NCI-H510A (cell line): ENCODE measurements around the gene OSBP.
"Not testable (repeated sequence)": the region's sequence is repeated elsewhere in the genome, so short reads cannot be mapped to it uniquely, and the experiment has no call there.

ENCODE experiments used
- DNase-seq: peaks from one replicate; lab custom pipeline; 2025; lab: John Stamatoyannopoulos, UW

The OSBP gene, protein sequence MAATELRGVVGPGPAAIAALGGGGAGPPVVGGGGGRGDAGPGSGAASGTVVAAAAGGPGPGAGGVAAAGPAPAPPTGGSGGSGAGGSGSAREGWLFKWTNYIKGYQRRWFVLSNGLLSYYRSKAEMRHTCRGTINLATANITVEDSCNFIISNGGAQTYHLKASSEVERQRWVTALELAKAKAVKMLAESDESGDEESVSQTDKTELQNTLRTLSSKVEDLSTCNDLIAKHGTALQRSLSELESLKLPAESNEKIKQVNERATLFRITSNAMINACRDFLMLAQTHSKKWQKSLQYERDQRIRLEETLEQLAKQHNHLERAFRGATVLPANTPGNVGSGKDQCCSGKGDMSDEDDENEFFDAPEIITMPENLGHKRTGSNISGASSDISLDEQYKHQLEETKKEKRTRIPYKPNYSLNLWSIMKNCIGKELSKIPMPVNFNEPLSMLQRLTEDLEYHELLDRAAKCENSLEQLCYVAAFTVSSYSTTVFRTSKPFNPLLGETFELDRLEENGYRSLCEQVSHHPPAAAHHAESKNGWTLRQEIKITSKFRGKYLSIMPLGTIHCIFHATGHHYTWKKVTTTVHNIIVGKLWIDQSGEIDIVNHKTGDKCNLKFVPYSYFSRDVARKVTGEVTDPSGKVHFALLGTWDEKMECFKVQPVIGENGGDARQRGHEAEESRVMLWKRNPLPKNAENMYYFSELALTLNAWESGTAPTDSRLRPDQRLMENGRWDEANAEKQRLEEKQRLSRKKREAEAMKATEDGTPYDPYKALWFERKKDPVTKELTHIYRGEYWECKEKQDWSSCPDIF

DNA sequence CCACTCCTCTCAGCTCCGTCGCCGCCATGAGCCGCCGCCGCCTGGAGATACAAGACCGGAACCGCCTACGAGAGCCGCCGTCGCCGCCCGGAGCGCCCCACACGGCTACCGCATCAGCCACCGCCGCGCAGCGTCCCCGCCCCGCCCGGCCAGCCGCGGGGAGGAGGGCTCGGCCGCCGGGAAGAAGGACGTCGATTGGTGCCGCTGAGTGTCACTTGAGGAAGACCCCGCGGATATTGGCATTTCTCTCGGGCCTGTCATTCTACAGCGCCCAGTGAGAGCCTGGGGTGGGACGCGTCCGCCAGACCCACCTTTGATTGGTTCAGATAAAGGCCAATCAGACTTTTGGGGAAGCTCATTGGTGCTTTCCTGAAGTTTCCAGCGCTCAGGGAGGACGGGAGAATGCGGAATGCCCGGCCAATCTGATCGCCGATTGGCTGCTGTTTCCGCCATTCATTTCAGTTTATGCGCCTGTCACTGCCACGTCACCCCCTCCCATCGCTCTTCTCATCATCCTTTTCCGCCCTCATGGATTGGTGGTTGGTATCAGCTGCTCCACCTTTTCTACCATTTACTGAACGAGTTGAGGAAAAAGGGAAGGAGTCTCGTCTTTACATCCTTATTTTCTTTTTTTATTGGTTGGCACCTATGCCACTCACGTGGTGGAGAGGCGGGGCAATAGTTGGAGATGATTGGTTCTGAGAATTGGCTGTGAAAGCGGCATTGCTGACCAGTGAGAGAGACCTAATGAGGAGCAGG lies at the start of gene OSBP:
Gene OSBP (minus strand): TSS at position 138 of the 759 bp plus-strand sequence. CDS start 110 bp downstream, at position 28.
- peak; percentile 99 for DNase-seq

DNA sequence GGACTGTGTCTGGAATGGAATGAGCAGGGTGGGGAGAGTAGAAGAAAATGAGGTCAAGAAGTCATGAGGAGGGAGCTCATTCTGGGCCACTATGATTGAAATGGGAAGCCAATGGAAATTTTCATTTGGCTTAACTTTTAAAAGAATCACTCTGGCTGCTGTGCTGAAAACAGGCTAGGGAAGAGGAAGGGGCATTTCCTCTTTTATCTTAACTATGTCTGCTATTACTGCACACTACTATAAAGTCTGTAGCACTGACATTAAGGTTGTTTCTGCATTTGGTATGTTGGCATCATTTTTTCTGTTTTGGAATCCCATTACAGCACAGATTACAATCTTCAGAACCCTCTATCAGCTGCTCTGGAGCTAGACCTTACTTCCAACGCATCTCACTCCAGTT lies 45.0 kb upstream of the OSBP start:
- no peak for DNase-seq

DNA sequence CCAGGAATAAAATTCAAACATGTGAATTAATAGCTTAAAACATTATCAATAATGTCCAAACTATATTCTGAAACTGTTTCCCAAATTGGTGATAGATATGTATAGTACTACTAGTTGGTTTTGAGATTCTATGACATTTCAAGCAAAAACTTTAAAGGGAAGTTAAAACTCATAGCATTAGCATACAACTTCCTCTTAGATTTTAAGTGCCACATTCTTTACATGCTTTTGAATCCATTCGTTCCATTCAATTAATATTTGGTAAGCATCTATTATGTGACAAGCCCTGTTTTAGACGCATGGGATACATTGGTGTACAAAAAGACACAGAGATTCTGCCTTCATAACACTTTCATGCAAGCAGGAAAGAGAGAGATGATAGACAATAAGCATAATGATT lies 44.4 kb upstream of the OSBP start:
- no peak for DNase-seq

GRCh38 chr11:59658036-59658435 lies 42.5 kb upstream of the OSBP start:
- DNase-seq = no peak

GRCh38 chr11:59654893-59655292 lies 39.3 kb upstream of the OSBP start:
- no peak for DNase-seq

DNA sequence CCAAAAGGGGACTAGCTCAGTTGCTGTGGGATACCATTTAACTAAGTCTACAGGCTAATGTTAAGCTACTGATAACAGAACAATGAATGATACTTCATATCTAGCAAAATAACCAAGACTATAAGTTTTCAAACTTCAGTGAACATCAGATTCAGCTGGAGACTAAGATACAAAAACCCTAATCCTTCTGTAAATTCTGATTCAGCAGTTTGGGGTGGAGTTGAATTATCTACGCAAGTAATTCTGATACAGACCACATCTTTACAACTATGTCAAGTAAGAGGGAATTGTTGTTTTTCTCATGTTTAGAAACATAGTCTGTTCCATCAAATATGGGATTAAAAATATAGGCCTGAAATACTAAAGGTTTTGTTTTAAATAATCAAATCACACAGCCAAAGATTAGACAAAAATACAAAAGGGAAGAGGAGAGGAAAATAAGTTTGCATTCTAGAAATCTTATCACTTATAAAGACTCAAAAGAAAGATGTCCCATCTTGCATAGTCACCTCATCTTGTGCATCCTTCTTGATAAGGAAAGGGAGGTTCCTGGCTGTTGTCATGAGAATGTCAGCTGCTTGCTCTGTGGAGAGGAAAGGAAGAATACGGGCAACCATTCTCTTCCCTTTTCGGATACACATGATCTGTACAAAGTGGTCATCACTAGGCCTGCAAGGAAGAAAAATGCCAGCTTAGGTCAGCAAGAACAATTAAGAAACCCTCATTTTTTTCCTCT lies 31.8 kb upstream of the OSBP start:
- no peak for DNase-seq

DNA sequence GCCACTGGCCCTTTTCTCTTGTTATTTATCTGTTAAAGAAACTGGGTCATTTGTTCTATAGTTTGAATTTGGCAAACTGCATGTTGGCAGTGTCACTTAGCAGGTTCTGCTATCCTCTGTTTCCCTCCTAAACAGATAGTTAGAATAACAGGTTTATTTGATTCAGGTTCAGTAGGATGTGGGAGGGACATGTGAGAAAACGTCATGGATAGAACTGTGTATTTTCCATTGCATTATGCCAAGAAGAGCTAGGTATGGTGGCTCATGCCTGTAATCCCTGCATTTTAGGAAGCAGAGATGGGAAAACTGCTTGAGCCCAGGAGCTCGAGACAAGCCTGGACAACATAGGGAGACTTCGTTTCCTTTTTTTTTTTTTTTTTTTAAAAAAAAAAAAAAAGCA lies 29.0 kb upstream of the OSBP start:
- no peak for DNase-seq

DNA sequence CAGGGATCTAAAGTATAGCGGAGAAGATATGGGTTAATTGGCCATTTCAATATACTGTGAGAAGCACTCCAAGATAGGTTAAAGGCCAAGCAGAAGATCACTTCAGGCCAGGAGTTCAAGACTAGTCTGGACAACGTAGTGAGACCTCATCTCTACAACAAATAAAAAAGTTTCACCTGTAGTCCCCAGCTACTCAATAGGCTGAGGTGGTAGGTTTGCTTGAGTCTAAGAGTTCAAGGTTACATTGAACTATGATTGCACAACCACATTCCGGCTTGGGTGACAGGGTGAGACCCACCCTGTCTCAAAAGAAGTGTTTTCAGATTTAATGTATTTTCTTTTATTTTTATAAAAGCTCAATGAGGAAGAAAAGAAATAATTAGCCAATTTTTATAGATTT lies 27.8 kb upstream of the OSBP start:
- DNase-seq = no peak

- DNase-seq = no peak
These were observed 25.6 kb upstream of the OSBP start for GRCh38 chr11:59641156-59641555.

DNA sequence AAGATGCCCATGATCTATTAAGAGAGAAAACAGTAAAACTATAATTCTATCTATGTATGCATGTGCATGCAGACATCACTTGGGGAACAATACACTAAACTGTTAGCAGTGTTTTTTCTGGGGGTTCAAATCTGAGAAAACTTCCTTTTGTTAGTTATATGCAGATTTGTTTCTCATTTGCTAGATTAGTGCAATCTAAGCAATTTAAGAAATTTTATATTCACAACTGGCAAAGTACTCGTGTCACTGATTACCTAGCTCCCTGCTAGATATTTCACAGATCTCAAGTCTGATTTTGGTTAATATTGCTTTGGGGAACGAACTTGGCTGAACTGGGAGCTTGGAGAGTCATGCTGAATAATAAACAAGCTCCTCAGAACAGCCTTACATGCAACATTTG lies 14.9 kb upstream of the OSBP start:
- DNase-seq = no peak

GRCh38 chr11:59629996-59630395 lies 14.4 kb upstream of the OSBP start:
- no peak for DNase-seq

GRCh38 chr11:59626969-59627368 lies 11.4 kb upstream of the OSBP start:
- not testable (repeated sequence) for DNase-seq

- DNase-seq = no peak
These were observed 10.1 kb upstream of the OSBP start for GRCh38 chr11:59625703-59626102.

GRCh38 chr11:59617876-59618275 lies 2.3 kb upstream of the OSBP start:
- no peak for DNase-seq

GRCh38 chr11:59616396-59616982 lies 915 bp upstream of the OSBP start:
- DNase-seq = no peak

DNA sequence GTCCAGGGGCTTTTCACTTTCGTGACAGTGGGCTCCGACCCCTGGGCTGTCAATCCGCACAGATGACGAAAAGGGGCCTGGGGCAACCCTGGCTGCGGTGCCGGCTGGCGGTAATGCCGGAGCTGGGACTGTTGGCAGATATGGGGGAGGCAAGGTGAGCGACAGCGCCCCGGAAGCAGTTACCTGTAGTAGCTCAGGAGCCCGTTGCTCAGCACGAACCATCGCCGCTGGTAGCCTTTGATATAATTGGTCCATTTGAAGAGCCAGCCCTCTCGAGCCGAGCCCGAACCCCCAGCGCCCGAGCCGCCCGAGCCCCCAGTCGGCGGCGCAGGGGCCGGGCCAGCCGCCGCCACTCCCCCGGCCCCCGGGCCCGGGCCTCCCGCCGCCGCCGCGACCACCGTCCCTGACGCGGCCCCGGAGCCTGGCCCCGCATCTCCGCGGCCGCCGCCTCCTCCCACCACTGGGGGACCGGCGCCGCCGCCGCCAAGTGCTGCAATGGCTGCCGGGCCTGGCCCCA lies 396 bp downstream of the OSBP start:
- no peak for DNase-seq

GRCh38 chr11:59614277-59615119 lies 1.1 kb downstream of the OSBP start:
- no peak for DNase-seq

DNA sequence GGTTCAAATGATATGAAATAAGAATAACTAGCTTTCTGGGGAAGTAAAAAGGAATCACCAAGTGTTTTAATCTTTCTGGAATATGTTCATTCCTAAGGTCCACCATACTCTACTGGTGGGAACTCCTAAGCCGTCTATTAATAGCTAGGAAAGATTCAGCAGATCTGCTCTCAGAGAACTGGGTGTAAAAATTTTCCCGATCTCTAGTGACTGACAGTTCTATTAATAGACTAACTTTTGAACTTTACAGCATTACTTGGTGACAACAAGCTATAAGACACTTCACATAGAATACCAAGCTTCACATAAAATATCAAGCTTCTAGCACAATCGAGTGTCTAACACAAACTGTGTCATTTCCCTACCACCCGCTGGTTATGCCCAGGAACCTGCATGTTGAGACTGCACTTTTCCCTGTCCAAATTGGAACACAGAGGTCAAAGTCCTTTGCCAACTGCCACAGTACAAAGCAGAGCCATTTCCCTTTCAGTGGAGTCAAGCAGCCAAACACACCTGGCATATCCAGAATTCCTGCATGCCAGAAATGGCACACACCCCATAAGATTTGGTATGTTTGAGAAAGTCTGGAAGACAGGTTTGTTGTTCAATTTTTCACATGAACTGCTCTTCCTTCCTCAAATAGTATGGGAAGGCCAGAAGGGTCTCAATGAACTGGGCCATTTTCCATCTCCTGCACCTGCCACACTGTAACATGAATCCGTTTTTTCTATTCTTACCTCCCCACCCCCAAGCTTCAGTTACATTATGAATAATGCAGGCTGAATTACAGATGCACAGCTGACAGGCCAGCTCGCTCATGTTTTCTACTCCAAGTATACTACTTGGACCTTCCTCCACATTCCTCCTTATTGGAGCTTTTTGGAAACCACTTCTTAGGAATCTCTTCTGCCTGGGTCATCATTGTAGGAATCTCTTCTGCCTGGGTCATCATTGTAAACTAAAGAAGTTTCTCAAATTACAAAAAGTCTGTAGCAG lies 3.7 kb downstream of the OSBP start:
- DNase-seq = no peak

DNA sequence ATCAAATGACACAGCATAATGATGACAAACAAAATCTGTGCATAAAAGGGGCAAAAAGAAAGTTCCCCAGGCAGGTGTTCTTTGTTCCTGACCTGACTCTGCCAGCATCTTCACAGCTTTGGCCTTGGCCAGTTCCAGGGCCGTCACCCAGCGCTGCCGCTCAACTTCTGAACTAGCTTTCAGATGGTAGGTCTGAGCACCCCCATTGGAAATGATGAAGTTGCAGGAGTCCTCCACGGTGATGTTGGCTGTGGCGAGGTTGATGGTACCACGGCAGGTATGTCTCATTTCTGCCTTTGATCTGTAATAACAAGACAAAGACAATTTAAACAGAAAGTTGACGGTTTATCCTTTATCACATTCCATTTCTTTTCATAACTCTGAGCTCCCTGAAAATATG lies 5.3 kb downstream of the OSBP start:
- no peak for DNase-seq
